ENCODE data around the gene PAPPA.

Gene PAPPA

DNA sequence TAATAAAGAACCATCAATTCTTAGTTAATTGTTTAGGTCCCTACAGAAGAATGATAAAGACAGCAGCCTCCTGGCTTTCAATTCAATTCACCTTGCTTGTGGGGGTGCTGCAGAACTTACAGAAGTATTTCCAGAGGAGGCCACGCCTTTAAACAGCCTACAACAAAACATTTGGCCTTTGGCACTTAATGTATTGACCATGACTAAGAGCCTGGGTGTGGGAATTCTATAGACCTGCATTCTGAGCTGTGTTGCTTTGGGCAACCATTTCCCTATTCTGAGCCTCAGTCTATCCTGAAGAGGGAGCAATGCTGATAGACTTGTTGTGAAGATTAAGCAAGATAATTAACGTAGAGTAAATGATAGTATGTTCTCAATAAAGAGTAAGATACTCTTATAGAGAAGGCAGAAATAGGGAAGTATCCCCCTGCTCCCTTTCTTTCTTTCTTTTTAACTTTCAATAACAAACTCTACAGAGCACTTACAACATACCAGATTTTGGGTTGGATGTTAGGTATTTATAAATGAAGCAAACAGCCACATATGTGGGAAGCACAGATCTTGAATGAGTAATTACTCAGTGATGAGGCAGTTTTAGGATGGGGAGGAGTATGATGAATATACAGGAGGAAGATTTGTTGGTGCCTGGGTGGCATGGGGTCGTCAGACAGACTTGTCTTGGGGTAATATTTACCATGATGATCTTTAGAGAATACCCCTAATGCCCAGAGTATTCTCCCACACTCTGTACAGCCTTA lies 28.4 kb downstream of the PAPPA start:
- DNase-seq (ENCODE audit: low read depth), result no peak

DNA sequence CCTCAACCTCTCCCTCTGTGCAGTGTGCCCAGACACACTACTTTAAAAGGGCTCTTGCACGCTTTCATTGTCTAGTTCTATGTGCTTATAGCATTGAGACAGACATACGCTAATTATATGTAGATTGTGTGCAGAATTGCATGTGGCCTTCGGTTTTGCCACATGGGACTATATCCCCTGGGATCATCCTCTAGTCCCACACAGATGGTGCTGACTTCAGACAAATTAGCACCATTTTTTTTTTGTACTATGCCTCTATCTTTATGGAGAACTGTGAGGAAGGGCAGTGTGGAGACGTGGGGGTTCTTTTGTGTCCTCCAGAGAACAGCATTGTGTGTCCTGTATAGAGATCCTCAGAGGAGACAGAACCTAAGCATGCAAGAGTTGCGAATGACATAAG lies 29.3 kb downstream of the PAPPA start:
- DNase-seq (ENCODE audit: low read depth), result no peak

DNA sequence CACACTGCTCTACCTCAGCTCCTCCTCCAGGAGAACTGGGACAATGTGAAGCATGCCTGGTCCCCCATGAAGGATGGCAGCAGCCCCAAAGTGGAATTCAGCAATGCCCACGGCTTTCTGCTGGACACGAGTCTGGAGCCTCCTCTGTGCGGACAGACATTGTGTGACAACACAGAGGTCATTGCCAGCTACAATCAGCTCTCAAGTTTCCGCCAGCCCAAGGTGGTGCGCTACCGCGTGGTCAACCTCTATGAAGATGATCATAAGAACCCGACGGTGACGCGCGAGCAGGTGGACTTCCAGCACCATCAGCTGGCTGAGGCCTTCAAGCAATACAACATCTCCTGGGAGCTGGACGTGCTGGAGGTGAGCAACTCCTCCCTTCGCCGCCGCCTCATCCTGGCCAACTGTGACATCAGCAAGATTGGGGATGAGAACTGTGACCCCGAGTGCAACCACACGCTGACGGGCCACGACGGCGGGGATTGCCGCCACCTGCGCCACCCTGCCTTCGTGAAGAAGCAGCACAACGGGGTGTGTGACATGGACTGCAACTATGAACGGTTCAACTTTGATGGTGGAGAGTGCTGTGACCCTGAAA lies 34.1 kb downstream of the PAPPA start:
- no peak for DNase-seq (ENCODE audit: low read depth)

DNA sequence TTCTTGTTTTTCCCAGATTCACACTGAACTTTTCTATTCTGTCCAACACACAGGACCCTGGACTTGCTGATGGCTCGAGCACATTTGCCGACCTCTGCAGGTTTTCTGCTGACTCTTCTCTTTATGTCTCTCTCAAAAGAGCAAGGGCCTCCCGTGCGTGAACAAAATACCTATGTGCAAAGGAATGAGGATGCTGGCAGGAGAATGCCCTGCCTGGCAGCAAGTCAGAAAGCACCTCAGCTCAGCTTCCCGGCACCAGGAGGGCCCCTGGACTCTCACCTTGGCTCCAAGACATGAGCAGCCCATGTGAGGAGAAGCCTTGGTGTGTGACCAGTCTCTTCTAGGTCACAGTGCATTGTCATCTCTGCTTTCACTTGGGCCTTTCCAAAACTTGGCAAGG lies 36.1 kb downstream of the PAPPA start:
- no peak for DNase-seq (ENCODE audit: low read depth)

DNA sequence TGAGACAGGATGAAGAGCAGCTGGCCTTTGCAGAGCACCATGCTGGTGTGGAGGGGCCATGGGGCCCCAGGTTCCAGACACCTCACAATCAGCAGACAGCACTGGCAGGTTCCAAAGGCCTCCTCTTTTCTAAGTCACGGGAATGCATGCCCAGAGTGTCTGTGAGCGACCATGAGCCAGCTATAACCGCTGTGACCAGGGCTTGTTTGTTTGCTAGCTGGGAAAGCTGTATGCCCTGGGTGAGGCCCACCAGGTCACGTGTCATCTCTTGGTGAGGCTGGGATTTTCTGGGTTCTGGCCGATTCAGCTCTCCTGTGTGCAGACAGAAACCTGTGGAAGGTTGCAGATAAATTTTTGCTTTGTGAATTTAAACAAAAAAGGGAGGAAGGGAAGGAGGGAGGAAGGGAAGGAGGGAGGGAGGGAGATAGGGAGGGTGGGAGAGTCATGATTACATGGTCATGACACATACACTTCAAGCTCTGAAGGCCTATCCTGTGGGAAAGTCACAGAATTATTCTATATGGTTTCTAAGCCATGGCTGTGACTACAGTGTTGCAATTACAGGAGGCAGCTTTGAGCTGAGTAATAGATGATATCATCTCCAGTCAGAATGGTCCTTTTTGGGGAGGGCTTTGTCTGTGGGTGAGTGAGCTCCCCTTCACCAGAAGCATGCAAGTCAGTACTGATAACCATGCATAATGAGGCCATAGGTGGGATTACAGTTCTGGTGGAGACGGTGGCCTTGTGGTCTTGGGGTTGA lies 37.2 kb downstream of the PAPPA start:
- DNase-seq (ENCODE audit: low read depth), result peak; percentile 27

DNA sequence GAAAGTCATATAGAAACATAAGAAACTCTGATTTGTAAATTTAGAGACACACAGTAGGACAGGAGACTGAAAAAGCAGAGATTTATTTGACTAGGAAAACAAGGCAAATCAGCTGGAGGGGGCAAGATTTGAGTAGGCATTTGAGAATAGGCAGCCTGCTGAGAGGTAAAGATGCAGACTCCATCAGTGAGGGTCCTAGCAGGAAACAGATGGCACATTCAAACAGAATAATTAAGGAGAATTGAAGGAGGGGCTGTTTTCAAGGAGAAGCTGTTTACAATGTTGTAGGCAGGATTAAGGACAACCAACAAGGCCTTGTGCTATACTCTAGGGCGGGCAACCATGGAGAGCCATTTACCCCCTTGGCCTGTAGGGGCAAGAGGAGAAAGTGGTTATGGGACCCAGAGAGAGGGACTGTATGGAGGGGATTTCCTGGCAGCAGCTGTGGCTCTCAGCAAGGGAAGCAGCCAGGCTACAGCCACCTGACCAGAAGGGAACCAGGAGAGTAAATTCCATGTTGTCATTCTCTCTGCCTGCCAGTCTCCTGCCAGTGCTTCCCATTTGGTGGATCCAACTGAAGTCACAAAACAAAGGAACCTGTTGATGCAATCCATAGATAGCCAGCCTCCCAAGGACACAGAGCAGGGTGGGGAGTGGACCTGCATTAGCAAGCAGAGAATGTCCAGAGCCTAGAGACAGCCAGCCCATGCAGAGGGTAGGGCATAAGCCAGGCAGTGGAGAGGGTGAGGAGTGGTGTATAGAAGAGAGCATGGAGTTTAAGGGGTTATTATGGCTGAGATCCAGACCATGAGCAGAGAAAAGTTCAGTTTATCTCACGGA lies 38.2 kb downstream of the PAPPA start:
- DNase-seq (ENCODE audit: low read depth), result no peak

DNA sequence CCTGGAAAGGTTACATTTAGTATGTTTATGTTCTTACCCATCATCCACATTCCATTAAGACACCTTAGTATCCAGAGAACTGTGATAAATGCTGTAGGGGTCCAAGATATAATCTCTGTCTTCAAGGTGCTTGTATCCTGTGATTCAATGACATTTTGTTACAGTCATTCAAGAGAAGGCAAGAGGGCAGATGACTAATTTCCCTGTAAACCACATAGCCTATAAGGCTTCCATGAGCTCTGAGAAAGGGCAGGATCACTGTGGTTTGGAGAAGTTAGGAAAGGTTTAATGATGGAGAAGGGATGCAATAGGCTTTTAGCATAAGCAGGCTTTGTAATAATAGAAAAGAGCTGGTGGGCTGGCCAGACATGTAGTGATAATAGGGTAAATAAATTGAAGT lies 40.0 kb downstream of the PAPPA start:
- peak; percentile 56 for DNase-seq (ENCODE audit: low read depth)

DNA sequence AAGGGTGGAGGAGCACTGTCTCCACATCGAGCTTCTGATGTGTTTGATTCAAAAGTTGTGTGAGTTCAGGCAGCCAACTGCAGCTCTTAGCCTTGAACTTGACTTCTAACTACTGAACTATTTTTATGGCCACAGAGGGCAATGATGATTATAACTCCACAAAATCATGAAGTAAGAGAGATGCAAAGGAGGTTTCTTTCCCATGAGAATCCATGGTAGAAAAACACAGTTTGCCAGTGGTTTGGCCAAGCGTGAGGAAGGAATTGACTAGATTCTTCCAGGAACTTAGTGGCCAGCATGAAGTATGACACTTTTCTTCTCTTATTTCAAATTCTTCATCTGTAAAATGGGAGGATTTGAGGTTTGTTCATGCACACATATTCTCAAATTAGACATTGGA lies 43.2 kb downstream of the PAPPA start:
- no peak for DNase-seq (ENCODE audit: low read depth)

DNA sequence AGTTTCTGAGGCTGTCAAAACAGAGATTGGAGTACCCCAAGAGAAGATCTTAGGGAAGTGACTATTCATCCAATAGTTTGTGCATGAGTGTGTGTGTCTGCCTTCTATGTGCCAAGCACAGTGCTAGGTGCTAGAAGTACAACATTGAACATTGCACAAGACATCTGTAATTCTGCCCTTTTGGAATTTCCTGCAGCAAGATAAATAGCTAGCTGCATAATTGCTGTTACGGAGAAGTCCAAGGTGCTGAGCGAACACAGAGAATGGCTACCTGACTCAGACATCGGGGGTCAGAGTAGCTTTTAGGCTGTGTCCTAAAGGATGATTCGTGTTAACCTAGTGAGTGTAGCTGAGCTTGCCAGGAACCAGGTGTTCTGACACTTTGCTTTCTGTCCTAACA lies 44.8 kb downstream of the PAPPA start:
- no peak for DNase-seq (ENCODE audit: low read depth)

DNA sequence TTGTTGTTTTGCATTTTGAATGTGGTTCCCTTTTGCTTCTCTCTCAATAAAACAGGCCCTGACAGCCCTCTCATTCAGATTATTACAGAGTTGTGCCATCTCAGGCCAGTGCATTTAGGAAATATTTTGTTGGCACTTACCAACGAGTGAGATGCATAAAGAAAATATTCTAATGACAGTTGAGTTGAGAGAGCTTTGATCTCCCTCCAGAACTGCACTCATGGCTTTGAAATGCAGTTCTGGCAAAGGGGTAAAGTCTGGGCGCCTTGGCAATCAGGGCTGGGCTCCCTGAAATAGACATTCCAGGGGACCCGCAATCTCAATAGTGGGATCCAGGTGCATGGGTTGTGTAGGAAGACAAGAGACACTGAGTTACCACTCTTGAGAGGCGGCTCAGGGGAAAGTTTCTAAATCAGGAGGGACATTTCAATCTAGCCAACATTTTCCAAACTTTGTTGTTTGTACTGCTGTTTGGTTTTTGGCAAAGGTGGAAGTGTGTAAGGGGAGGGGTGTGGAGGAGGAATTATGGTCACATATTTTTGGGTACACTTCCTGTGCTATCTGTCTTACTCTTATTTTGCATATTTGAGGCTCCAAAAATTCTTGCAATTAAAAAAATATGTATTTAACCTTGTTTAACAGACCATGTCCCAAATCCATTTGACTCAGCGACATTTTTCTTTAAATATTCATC lies 48.8 kb downstream of the PAPPA start:
- DNase-seq (ENCODE audit: low read depth), result no peak

DNA sequence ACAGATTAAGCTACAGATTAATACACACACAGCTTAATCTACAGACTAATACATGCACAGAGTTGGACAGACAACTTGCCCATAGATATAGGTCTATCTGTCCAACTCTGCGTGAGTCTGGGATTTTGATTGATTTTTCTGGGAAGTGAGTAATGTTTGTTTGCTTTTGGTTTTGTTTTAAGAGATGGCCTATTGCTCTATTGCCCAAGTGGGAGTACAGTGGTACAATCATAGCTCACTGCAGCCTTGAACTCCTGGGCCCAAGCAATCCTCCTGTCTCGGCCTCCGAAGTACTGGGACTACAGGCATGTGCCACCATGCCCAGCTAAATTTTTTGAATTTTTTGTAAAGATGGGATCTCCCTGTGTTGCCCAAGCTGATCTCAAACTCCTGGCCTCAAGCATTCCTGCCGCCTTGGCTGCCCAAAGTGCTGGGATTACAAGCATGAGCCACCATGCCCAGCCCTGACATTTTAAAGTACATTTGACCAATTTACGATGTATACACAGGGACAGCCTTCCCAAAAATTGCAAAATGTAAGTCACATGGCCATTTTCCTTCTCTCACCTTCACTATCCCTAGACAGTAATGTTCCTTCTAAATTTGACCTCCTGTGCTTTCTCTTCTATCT lies 50.8 kb downstream of the PAPPA start:
- DNase-seq (ENCODE audit: low read depth), result no peak

DNA sequence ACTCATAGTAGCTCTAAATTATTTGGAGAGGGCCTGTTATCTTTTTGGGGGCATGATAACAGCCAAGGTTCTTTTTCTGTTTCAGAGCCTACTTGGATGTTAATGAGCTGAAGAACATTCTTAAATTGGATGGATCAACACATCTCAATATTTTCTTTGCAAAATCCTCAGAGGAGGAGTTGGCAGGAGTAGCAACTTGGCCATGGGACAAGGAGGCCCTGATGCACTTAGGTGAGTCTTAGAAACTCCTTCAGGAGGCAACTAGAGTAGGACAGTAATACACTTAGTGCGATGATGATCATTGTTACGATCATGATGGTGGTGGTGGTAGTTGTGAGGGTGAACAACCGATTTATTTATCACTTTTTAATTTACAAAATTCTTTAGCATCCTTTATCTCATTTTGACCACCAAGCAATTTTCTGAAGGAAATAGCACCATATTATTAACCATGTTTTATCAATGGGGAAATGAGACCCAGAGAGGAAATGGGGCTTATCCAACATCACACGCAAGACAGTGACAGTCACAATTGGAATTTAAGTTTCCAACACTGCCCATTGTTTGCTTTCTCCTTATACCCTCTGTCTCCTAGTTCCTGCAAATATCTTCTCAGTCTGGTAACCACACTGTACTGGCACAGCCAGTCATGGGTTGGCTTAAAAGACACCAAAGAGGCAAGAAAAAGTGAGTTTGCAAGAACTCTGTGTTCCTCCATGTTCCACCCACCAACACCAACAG lies 54.0 kb downstream of the PAPPA start:
- no peak for DNase-seq (ENCODE audit: low read depth)

DNA sequence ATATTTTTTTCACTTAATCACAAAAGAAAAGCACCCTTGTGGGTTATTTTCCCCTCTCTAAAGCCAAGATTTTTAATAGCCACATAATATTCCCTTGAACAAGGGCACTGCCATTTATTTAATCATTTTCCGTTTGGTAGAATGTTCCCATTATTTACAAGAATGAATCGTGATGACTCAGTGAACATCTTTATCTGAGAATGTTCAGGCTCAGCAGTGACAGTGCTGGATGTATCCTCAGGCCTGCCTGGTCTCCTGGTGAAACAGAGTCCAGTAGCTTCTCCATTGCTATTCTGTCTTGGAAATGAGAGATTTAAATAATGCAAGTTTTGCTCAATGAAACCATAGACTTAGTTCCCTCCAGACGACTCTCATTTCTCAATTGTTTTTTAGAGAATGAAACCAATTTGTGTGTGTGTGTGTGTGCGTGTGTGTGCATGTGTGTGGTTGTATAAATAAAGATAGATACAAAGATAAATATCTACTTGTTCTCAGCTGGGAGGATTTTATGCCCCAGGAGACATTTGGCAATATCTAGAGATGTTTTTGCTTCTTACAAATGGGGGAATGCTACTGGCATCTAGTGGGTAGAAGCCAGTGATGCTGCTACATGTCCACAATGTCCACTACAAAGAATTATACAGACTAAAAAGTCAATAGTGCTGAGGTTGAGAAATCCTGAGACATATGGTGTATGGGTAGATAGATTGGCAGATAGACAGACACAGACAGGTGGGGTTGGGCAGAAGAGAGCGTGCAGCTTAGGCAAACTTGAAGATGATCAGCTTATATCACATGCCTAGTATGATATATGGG lies 55.0 kb downstream of the PAPPA start:
- no peak for DNase-seq (ENCODE audit: low read depth)

DNA sequence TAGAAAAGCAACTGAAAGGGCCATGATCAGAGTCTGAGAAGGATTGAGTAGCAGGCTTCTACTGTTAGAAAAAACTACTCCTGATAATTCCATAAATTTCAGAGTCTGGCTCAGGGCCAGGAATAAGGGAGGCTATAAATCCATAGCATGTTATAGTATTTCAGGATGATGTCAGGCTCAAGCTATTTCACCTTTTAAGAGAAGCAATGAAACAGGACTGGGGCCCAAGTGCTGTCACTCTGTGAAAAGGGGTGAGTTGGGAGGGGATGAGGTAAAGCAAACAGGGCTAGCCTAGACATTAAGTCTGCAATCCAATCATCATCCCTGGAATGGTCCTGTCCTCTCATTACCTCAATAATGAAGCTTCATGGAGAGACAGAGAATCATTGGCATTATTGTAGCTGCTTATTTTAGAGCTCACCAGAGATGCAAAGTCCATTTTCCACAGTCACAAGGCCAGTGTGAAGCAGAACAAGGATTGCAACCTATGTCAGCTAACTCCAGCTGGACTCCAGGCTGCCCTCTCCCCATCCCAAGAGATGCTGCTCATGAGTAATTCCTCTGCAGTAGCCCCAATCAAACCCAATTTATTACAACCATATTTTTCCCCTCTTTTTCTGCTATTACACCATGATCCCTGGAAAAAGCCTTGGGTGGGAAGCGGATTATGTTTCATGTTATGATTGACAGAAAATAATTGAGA lies 56.0 kb downstream of the PAPPA start:
- DNase-seq (ENCODE audit: low read depth), result no peak

DNA sequence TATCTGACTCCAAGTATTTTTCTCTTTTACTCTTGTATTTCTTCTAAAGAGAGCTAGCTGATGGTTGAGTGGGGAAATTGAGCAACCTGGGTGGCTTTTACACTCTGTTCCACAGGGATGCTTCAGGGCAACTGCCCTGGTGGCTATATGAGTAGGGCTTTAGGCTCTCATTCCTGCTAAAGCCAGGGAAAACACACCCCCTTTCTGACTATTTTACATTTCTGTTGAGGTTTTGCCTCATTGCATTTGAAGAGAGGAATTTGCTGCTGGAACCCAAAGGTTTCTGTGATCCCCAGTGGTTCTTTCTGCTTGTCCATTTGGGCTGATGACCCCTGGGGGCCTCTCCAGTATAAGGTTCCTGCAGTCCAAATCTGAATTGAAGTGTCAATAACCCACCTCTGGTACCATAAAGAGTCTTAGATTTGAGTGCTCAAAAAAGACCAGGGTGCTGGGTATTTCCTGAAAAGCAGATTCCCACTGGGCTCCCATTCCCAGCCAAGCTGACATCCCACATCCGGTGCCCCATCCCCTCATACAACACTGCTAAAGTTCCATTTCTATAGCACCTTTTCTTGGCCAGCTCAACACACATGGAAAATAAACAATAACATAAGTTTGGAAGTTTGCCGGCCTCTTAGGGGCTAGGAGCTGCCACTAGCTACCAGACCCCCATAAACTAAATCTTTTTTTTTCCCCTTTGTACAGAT lies 59.5 kb downstream of the PAPPA start:
- DNase-seq (ENCODE audit: low read depth), result no peak

DNA sequence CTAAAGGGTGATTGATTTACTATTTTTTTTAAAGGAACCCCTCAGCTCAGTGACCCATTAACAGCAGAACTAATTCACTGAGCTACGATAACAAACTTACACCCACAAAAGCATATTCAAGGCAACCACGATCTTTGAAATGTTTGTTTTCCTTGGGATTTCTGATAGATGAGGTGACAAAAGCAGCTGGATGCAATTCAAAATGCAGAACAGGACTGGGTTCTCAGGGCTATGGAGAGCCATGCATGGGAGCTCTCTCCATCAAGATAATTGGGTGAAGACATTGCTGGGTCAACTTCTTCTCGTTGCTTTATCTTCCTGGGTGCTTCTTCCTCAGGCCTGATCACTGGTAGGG lies 60.1 kb downstream of the PAPPA start:
- DNase-seq (ENCODE audit: low read depth), result no peak

DNA sequence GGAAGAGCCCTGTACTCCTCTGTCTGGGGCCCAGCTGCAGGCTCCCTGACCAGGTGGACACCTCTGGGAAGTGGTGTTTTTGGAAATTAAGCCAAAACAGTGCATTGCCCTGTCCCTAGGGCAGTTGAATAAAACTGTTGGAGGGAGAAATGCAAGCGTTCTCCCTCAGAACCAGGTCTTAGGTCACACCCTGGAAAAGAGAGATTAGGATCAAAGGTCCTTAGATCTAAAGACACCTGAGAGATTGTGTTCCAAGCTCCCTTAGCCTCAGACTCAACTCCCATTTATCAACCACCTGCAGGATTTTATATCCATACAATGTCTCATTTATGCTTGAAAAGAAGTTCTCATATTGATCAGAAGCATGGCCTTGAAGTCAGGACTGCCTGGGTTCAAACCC lies 64.8 kb downstream of the PAPPA start:
- no peak for DNase-seq (ENCODE audit: low read depth)

DNA sequence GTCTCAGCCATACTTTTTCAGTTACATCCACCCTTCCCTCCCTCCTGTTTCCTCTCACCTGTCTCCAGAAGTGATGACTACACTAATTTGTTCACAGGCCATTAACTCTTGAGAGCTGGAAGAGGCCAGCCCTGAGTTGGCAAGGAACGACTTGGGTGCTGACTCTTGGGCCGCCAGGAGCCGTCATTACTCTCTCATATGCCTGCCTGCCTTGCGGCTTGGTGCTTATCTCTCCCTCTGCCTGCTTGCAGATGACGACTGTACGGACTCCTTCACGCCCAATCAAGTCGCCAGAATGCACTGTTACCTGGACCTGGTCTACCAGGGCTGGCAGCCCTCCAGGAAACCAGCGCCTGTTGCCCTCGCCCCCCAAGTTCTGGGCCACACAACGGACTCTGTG lies 66.1 kb downstream of the PAPPA start:
- no peak for DNase-seq (ENCODE audit: low read depth)

DNA sequence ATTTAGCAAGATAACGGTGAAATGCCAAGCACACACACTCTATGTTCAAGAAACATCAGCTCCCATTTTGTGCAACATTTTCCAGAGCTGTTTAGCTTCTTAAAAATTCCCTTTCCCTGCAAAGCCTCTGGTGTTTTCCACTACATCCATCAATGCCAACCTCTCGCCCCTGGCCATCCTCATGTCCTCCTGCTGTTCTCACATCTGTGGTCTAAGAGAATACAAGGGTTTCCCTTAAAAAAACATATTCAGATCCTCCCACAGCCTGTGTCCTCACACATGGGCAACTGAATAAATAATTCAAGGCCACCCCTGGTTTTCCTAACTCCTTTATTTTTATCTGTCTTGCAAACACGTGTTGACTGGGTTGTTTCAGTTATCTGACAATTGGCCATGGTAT lies 70.3 kb downstream of the PAPPA start:
- DNase-seq (ENCODE audit: low read depth), result no peak

All from GM04504 (cell line).